ENCODE data around the gene RBM28. TPM values are rescaled to one million over a fixed set of nuclear protein-coding genes. Genes with fewer than 3 reads are reported as not detected.
A peak's percentile ranks its signal among the peaks of the same experiment; 100 is the strongest.
"Not testable (repeated sequence)": the region's sequence is repeated elsewhere in the genome, so short reads cannot be mapped to it uniquely, and the experiment has no call there.

RBM28 gene
- total RNA-seq, 1 donor from 2014 or later: 60.4 TPM

DNA sequence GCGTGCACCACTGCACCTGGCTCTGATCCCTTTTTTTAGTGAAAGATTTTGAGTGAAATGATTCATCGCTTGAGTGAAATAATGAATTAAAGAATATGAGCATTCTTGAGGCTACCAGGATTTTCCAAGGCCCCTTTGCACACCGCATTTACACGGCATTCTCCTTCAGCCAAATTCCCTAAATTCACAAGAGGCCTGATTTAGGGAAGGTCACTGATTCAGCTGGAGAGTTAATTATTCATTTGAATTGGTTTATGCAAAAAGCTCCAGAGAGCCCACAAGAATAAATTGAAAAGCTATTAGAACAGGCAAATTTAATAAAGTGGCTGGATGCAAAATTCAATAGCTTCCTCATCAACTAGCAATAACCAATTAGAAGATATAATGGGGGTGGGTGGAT is 56.2 kb downstream of the RBM28 start:
- no peak for DNase-seq (ENCODE audit: low spot score)

DNA sequence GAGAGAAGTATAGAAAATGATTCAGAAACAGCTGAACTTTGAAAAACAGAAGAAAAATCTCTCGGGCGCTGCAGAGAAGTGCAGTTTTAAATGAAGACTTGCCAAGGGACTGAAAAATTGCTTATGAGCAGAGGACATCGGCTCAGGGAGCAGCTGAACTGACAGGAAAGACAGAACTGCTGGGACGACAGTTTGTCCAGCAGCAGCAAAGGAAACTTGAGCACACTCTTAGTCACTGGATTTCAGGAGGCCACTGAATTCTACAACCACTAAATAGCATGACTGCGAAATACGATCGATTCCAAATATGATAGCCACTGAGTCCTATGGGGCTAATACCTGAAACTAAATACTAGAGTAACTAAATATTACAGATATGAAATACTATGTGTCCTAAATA is 59.6 kb downstream of the RBM28 start:
- DNase-seq (ENCODE audit: low spot score): no peak

DNA sequence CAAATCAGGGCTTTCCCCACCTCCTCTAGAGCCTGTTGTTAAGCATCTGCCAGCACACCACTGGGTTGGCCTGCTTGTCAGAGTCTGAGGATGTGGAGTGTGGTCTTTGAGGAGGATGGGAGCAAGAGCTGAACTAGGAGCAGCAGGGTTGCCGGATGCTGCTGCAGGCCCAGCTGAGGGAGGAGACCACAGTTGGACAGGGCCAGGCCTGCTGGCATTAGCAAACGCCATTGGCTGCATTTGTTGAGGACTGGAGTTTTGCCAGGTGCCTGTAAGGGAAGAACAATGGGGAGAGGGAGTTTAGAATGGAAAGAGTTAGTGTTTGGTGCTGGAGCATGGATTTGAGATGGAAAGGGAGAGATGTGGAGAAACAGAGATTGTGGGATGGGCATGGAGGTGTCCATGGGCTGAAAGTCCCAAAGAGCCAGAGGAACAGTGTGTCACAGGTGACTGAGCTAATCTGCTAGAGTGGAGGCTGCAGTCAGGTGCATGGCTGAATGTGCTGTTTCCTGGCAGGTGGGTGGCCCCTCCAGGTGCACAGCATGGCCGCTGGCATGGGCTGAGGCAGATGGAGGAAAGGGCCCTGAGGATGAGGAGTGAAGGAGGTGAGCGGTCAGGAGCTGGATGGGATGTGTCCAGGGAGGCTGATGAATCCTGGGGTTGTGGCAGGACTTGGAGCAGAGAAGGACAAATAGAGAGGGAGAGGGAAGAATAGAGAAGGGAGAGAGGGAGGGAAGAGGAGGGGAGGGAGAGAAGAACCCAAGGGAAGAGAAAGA is 61.9 kb downstream of the RBM28 start:
- DNase-seq (ENCODE audit: low spot score): peak; percentile 53

DNA sequence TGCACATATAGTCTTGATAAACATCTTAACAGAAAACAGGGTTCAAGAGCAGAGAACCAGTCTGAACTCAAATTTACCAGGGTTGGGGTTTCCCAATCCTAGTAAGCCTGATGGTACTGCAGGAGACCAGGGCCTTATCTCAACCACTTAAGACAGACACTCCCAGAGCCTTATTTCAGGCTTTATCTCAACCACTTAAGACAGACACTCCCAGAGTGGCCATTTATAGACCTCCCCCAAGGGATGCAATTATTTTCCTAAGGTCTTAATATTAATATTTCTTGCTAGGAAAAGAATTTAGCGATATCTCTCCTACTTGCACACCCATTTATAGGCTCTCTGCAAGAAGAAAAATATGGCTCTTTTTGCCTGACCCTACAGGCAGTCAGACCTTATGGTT is 63.3 kb downstream of the RBM28 start:
- not testable (repeated sequence) for DNase-seq (ENCODE audit: low spot score)

DNA sequence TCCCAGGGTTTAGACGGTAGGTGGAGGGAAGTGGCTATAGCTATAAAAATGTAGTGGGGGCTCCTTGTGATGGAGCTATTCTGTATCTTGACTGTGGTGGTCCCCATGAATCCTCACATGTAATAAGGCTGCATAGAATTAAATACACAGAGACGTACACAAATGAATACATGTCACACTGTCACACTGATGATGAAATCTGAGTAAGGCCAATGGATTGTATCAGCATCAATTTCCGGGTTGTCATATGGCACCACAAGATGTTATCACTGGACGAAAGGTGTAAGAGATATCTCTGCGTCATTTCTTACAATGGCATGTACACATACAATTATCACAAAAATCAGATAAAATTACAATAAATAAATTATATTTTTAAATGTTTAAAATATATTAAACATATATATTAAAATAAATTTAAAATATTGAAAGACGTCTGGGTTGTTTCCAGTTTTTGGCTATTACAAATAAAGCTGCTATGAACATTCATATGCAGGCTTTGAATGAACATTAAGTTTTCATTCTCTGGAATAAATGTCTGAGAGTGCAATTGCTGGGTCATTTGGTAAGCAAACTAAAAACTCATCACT is 64.5 kb downstream of the RBM28 start:
- no peak for DNase-seq (ENCODE audit: low spot score)

DNA sequence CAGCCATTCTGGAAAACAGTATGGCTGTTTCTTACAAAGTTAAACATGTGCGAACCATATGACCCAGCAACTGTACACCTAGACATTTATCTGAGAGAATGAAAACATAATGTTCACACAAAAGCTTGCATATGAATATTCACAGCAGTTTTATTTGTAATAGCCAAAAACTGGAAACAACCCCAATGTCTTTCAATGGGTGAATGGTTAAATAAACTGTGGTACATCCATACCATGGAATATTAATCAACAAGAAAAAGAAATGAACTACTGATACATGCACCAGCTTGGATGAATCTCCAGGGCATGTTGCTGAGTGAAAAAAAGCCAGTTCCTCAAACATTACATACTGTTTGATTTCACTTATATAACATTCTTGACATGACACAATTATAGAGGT is 65.3 kb downstream of the RBM28 start:
- DNase-seq (ENCODE audit: low spot score): no peak

DNA sequence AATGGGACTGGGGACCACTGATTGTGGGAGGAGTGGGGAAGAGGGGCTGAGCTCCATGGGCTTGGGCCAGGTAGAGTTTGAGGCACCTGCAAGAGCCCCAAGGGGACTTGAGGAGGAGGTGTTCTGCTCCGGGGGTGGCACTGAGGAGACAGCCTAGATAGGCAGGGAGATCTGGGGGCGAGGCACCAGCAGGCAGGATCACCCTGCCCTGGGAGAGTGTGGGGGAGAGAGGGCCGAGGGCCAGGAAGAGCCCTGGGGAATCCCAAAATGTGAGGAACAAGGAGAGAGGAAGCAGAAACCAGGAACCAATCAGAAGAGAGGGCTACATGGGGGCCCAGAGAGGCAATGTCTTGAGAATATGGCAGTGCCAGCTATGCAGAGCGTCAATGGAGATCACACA is 68.0 kb downstream of the RBM28 start:
- peak; percentile 72 for DNase-seq (ENCODE audit: low spot score)

DNA sequence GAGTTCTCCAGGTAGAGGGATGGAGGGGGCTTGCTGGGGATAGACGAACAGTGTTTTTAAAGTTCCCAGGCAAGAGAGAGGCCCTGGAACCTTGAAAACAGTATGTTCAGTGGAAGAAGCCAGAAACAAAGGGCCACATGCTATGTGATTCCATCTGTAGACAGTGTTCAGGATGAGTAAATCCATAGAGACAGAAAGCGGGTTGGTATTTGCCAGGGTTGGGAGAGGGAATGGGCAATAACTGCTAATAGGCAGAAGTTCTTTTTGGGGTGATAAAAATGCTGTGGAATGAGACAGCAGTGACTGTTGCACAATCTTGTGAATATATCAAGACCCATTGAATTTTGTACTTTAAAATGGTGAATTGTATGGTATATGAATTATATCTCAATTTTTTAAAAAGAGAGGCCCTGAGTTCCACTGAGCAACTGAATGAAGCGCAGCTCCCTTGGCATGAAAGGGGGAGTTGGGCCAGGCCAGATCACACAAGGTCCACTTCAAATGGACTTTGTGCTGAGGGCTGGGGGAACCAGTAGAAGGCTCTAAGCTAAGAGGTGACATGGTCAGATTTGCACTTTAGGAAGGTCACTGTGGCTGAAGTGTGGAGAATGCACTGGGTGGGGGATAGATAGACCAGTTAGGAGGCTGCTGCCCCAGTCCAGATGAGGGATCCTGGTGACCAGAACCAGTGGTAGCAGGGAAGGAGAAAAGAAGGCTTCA is 68.7 kb downstream of the RBM28 start:
- DNase-seq (ENCODE audit: low spot score): no peak

DNA sequence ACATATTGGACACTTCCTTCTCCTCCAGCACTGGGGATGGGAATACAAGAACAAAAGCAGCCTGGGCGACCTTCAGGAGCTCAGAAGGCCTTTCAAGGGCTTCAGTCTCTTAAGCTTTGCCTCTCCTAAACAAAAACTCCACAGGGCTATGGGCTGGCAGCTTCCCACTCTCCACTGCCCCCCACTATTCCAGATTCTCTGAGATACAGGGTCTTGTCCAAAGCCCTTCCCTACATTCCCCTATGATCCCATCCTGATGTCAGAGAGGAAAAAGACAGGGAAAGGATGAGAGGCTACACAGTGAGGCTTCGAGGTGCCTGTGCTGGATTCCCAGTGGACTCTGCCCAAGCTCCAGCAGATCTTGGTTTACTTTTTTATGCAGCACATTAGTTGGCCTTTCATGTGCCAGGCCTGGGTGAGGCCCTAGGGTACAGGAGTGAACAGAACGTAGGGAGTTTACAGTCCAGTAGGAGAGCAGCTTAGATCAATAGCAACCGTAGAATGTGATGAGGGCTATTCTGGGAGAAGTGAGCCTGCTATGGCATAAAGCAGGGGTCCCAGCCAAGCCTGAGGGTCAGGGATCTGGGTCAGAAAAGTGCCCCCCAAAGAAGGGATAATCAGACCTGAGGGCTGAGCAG is 69.3 kb downstream of the RBM28 start:
- DNase-seq (ENCODE audit: low spot score): peak; percentile 68

DNA sequence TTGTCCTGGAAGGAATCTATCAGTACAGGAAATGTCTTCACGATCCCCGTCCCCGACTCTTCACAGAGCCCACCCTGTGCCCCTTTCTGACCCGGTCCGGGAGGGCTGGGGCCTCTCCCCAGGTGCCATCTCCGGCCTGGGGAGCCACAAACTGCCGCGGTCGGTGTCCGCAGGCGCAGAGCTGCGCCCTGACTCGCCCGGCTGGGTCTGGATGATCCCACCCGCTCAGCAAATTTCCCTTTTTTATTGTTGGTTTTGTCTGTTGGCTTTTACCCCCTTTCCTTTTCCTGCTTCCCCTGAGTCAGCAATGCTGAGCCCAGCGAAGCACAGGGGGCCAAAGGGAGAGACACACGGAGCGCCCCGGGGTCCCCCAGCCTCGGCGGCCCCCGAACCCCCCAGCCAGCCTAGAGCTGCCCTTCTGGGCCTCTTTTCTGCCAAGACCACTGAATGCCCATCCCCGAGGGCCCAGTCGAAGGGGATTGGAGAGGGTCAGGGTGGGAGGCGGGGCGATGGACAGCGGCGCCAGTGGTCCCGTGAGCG is 71.7 kb downstream of the RBM28 start:
- DNase-seq (ENCODE audit: low spot score): peak; percentile 80

DNA sequence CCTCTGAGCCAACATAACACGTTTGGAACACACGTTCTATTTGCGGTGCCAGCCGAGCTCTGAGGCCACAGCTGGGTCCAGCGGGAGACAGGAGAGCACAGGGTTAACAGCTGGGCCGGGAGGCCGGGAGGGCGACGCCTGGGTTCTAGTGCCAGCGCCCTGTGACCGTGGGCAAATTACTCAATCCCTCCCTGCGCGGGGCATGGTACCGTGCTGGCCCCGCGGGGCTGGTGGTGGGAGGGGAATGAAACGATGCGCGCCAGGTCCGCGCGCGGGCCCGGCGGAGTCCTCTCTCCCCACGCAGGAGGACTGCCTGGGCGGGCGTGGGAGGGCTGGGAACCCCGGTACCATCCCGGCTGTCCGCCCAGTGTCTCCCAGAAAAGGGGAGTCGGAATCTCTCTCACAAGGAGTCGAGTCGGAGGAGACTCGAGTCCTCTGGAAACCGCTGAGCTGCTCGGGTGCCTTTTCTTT is 72.2 kb downstream of the RBM28 start:
- DNase-seq (ENCODE audit: low spot score): peak; percentile 87

DNA sequence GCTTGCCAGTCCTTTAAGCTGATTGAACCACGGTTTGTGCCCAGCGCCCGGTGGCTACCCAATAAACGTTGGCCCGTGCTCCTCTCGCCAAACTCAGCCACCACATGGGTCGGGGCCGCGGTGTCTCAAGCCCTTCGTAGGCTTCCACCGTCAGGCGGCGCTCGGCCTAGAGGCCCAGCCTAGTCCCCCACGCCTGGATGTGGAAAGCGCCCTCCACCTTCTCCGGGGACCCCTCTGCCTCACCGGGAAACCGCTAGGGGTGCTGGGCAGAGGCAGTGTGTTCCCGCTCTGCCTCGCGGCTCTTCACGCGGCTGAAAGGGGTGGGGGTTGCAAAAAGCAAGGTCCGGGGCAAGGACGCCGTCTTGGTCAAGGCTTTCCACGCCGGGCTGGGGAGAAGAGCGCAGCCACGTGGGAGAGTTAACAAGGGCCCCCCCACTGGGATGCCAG is 72.9 kb downstream of the RBM28 start:
- peak; percentile 82 for DNase-seq (ENCODE audit: low spot score)

DNA sequence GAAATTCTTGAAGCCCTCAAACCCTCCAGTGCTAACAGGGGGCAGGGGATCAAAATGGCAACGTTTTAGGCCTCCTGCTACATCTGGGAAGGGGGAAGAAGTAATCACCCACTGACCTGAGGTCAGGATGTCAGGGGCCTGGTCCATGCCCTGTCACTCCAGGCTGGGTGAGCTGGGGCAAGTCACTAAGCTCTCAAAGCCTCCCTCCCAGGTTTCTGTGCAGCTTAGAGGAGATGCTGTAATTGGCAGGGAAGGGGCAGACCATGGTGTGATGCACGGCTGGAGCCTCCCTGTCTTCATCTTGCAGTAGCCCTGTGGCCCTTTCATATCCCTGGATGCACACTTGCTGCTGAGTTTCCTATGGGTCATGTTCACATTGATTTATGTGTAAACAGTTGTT is 75.5 kb downstream of the RBM28 start:
- DNase-seq (ENCODE audit: low spot score): peak; percentile 37

DNA sequence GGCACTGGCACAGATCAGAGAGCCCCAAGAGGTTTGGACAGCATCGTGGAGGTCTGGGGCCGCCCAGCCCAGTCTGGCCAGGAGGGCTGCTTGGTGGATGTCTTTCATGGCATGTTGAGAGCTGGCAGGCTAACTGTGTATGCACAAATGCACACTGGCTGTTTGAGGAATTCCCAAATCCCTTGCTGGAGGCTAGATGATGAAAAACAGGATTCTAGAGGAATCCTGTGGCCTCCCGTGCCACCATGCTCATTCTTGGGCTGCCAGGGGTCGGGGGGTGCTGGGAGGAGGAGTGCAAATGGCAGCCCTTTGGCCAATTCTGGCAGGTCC is 76.1 kb downstream of the RBM28 start:
- peak; percentile 49 for DNase-seq (ENCODE audit: low spot score)

DNA sequence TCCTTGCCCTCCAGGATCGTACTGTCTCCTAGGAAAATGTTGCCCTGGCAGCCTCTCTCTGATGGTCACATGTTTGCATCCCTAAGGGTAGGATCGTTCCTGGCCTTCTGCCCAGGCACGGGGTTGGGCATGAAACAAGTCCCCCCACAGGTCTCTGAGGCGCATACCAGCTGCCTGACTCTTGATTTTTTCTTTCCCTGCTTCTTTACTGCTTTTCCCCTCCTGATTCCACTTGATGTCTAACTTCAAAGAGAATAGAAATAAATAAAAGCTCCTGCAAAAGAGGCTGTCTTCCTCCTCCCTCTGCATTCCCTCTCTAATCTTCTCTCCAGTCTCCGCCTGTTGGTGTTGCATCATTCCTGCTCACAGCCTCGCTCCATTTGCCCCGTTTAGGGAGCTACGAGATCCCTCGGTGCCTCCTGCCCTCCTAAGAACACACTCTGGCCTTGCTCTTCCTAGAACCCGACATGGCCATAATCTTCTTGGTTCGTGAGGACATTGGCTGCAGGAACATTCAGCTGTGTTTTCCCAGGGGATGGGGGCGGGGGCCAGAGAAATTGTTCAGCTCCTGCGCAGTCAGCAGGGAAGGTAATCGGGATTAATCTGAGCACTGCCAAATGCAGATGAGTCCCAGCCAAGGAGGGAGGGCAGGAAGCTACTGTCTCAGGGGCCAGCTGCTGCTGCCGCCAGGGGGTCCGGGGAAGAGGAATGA is 76.7 kb downstream of the RBM28 start:
- peak; percentile 81 for DNase-seq (ENCODE audit: low spot score)

DNA sequence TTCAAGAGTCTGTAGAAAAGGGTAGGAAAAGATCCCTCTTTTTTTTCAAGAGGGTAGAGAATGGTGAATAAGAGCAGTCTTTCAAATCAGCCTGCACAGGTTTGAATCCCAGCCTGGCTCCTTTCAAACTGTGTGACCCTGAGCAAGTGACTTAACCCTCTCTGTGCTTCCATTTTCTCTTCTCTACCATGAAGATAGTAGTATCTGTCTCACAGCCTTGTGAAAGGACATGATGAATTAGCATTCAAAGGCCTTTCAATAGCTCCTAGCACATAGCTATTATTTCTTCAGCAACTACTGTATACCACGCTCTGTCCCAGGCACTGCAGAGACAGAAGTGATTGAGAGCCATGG is 77.2 kb downstream of the RBM28 start:
- DNase-seq (ENCODE audit: low spot score): no peak

DNA sequence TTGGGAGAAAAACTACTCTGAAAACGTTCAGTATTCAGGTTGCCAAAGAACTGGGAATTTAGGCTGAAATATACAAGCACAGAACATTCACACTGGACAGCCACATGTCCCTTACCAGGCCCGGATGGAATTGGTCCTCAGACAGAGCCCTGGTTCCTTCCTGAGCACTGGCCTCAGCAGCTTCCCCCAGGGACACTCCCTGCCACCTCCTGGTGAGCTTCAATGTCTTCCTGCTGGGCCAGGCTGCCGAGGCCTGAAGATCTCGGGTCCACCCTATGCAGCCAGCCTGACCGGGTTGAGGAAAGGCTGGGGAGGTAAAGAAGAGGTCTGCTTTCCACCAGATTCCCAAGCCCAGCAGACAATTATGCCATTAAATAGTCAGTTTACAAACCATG is 77.8 kb downstream of the RBM28 start:
- peak; percentile 68 for DNase-seq (ENCODE audit: low spot score)

DNA sequence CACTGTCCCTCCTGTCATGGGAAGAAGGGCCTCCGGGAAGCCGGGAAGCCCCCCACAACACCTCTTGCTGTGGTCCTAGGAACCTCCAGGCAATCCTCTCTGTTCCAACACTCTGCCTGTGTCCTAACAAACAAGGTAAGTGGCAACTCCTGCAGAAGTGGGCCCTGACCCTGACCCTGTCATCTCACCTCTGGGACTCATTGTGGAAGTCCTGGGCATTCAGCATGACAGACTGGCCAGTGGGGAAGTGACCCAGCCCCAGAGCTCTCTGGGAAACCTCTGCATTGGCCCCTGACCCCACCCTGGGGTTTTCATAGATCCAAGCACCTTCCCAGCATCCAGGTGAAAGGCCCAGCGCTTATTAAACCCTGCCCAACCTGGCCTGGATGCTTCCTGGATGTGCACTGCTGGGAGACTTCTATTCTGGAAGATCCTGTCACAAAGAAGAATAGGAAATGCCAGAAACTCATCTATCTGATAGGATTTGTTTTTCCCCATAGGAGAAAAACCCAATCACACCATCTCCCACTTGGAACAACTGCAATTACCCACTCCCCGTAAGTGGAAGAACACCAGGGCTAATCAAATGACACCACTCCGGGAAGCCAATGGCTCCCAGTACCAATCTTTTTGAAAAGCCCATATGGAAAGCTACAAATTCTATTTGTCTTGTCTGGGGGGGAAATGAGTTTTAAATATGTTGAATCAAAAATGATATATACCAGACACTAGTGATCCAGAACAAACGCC is 78.4 kb downstream of the RBM28 start:
- DNase-seq (ENCODE audit: low spot score): peak; percentile 73

DNA sequence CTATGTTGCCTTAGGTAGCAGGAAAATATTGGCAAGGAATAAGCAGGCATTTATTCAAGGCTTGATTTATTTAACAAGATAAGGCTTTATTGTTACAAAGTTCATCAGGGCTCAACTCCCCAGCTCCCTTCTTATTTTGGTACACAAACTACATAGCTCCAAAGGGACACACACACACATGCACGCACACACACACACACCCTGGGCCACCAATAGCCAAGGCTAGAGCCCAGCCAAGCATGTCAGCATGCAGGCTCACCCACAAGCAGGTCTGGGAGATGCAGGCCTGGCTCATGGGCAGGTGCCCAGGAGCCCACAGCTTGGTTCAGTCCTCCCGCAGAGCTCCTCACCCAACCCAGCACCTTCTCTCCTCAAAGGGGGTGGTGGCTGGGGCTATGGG is 79.2 kb downstream of the RBM28 start:
- peak; percentile 71 for DNase-seq (ENCODE audit: low spot score)

DNA sequence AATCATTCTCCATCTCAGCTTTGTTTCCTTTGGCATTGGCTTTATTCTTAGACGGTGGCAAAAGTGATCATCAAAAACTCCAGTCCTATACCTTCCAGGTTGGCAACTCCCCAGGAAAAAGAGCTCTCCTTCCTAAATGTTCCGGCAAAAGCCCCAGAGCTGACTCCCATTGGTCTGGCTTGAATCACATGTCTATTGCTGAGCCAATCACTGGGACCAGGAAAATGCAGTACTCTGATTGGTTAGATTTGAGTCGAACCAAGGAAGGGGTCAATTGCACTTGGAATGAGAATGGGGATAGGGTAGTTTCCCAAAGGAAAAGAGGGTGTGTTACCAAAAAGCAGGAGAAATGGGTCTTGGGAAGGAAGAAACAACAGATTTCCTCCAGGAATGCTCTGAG is 80.3 kb downstream of the RBM28 start:
- no peak for DNase-seq (ENCODE audit: low spot score)
